Sigmoid colon (tissue), 4 donors: ENCODE results near the gene EHF.

Experiments
- POLR2A ChIP-seq, 2 donors: fragments of 450-650 bp; IDR thresholded peaks; one replicate each; pipeline ENCODE4 v1.6.1; 2016; ENCODE audit warnings: antibody characterized with exemption in 2 of 2, mild to moderate bottlenecking in 2 of 2, moderate library complexity in 2 of 2
- POLR2AphosphoS5 ChIP-seq, 4 donors: sonication (generic); formaldehyde crosslinking; IDR thresholded peaks; one replicate each; pipeline ENCODE4 v1.6.1; 2017; ENCODE audit warnings: antibody characterized with exemption in 4 of 4
- TF ChIP-seq, protein P1 (sequence below), 4 experiments: fragments of 450-650 bp in 3 of 4; fragments of 200-600 bp in 1 of 4; IDR thresholded peaks; one replicate each; pipeline ENCODE4 v1.5.1; 2016 to 2019; ENCODE audit warnings: antibody characterized with exemption in 4 of 4, mild to moderate bottlenecking in 3 of 4, moderate library complexity in 2 of 4

DNA sequence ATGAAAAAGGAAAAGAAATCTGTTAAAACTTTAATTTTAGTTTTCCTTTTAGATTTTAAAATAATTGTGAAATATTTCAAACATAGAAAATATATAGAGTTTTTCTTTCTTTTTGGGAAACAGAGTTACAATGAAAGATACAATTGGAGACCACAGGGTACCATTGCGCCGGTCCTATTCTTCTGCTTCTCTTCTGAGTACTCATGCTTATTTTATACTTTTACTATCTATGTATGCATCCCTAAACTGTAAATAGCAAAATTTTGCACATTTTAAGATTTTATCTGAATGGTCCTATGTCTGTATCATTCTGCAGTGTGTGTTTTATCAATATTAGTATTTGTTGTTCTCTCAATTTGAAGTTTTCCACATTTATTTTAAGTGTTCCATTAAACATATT lies 65.0 kb downstream of the EHF start:
- TF ChIP-seq, protein P1, sequence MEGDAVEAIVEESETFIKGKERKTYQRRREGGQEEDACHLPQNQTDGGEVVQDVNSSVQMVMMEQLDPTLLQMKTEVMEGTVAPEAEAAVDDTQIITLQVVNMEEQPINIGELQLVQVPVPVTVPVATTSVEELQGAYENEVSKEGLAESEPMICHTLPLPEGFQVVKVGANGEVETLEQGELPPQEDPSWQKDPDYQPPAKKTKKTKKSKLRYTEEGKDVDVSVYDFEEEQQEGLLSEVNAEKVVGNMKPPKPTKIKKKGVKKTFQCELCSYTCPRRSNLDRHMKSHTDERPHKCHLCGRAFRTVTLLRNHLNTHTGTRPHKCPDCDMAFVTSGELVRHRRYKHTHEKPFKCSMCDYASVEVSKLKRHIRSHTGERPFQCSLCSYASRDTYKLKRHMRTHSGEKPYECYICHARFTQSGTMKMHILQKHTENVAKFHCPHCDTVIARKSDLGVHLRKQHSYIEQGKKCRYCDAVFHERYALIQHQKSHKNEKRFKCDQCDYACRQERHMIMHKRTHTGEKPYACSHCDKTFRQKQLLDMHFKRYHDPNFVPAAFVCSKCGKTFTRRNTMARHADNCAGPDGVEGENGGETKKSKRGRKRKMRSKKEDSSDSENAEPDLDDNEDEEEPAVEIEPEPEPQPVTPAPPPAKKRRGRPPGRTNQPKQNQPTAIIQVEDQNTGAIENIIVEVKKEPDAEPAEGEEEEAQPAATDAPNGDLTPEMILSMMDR (IDR thresholded peaks at IDR 0.05) = no peak
- TF ChIP-seq POLR2A (IDR thresholded peaks at IDR 0.05) (no peak), POLR2AphosphoS5 (IDR thresholded peaks at IDR 0.05) (no peak)
